GM19351 (cell line): ENCODE data around the gene FRYL.
"Not testable (repeated sequence)": the region's sequence is repeated elsewhere in the genome, so short reads cannot be mapped to it uniquely, and the experiment has no call there.

Experiments
- ATAC-seq: cut with Tn5 transposase; IDR thresholded peaks from one replicate; pipeline ENCODE4 v1.9.1; 2021; ENCODE audit warnings: mild to moderate bottlenecking, moderate library complexity; ENCODE audit not compliant: unreplicated experiment

Gene FRYL

GRCh38 chr4:48668254-48669017 is 111.6 kb downstream of the FRYL start:
- ATAC-seq, result peak; percentile 60

GRCh38 chr4:48667148-48667547 is 112.9 kb downstream of the FRYL start:
- no peak for ATAC-seq

- no peak for ATAC-seq
Observed at GRCh38 chr4:48665555-48666186, 114.4 kb downstream of the FRYL start.

- no peak for ATAC-seq
Observed at GRCh38 chr4:48664938-48665337, 115.1 kb downstream of the FRYL start.

GRCh38 chr4:48661391-48661790 is 118.7 kb downstream of the FRYL start:
- no peak for ATAC-seq

GRCh38 chr4:48660347-48660746 is 119.7 kb downstream of the FRYL start:
- ATAC-seq, result no peak

- ATAC-seq, result no peak
Observed at GRCh38 chr4:48654015-48654664, 125.9 kb downstream of the FRYL start.

GRCh38 chr4:48653217-48654014 is 126.7 kb downstream of the FRYL start:
- ATAC-seq, result no peak

- ATAC-seq, result no peak
Observed at GRCh38 chr4:48651914-48652313, 128.2 kb downstream of the FRYL start.

GRCh38 chr4:48649505-48649904 is 130.6 kb downstream of the FRYL start:
- no peak for ATAC-seq

- no peak for ATAC-seq
Observed at GRCh38 chr4:48645225-48645794, 134.8 kb downstream of the FRYL start.

- no peak for ATAC-seq
Observed at GRCh38 chr4:48642421-48643374, 137.4 kb downstream of the FRYL start.

GRCh38 chr4:48641401-48641800 is 138.7 kb downstream of the FRYL start:
- ATAC-seq, result no peak

- no peak for ATAC-seq
Observed at GRCh38 chr4:48640699-48641098, 139.4 kb downstream of the FRYL start.

- no peak for ATAC-seq
Observed at GRCh38 chr4:48640225-48640624, 139.9 kb downstream of the FRYL start.

- ATAC-seq, result no peak
Observed at GRCh38 chr4:48639807-48640206, 140.3 kb downstream of the FRYL start.

- ATAC-seq, result not testable (repeated sequence)
Observed at GRCh38 chr4:48638586-48638985, 141.5 kb downstream of the FRYL start.

- ATAC-seq, result no peak
Observed at GRCh38 chr4:48636911-48637310, 143.2 kb downstream of the FRYL start.

GRCh38 chr4:48635980-48636379 is 144.1 kb downstream of the FRYL start:
- ATAC-seq, result no peak

GRCh38 chr4:48635310-48635709 is 144.8 kb downstream of the FRYL start:
- no peak for ATAC-seq
